ENCODE results near the gene WNT11. TPM values are rescaled to one million over a fixed set of nuclear protein-coding genes. Genes with fewer than 3 reads are reported as not detected.

The WNT11 gene
- total RNA-seq, 2 donors from 2014 or later, result 0.53 to 0.62 TPM

GRCh38 chr11:76193219-76193618, 13.1 kb downstream of the WNT11 start:
- Histone ChIP-seq H3K9ac (ENCODE audit: extremely low read depth, low read length, poor library complexity, severe bottlenecking) (no peak overlapping the region), H3K4me3 (ENCODE audit: low read length) (no peak overlapping the region), H3K27me3 (ENCODE audit: control insufficient read depth, insufficient read depth, low read length, poor library complexity, severe bottlenecking) (no peaks in the 10 kb centered on the region), H3K27ac (ENCODE audit: low read depth, low read length) (no peak overlapping the region), H3K36me3 (ENCODE audit: control insufficient read depth, insufficient read depth, low read length) (no peaks in the 10 kb centered on the region), H3K9me3 (ENCODE audit: control insufficient read depth, low read length) (no peaks in the 10 kb centered on the region), H3K4me1 (ENCODE audit: control insufficient read depth, insufficient read depth, low read length) (no peaks in the 10 kb centered on the region)
- no peak for TF ChIP-seq CTCF (conservative IDR thresholded peaks at IDR 0.05)
- no peaks in the 10 kb centered on the region for H3K4me1 Mint-ChIP-seq
- WGBS, 2 experiments (ENCODE audit: insufficient coverage in 1 of 2, insufficient read length in 1 of 2), result 70 to 87% methylated on average over 5 to 9 of the region's 9 CpGs
- no peaks in the 10 kb centered on the region for H3K9me3 Mint-ChIP-seq
- peaks cover 11% of the 10 kb centered on the region for H3K27me3 Mint-ChIP-seq (ENCODE audit: insufficient read depth)
- no peak overlapping the region for H3K4me3 Mint-ChIP-seq
- peak; percentile 82 for DNase-seq
- H3K27ac Mint-ChIP-seq, result no peak overlapping the region
- no peaks in the 10 kb centered on the region for H3K36me3 Mint-ChIP-seq (ENCODE audit: low read depth)

- TF ChIP-seq CTCF (conservative IDR thresholded peaks at IDR 0.05), result no peak
- Histone ChIP-seq H3K36me3 (ENCODE audit: control insufficient read depth, insufficient read depth, low read length) (no peaks in the 10 kb centered on the region), H3K9ac (ENCODE audit: extremely low read depth, low read length, poor library complexity, severe bottlenecking) (no peak overlapping the region), H3K4me3 (ENCODE audit: low read length) (no peak overlapping the region), H3K27ac (ENCODE audit: low read depth, low read length) (no peak overlapping the region), H3K4me1 (ENCODE audit: control insufficient read depth, insufficient read depth, low read length) (no peaks in the 10 kb centered on the region), H3K9me3 (ENCODE audit: control insufficient read depth, low read length) (no peaks in the 10 kb centered on the region), H3K27me3 (ENCODE audit: control insufficient read depth, insufficient read depth, low read length, poor library complexity, severe bottlenecking) (no peaks in the 10 kb centered on the region)
- Mint-ChIP-seq H3K9me3 (no peaks in the 10 kb centered on the region), H3K4me1 (no peaks in the 10 kb centered on the region), H3K27ac (no peak overlapping the region), H3K4me3 (no peak overlapping the region), H3K27me3 (ENCODE audit: insufficient read depth) (peaks cover 5% of the 10 kb centered on the region), H3K36me3 (ENCODE audit: low read depth) (no peaks in the 10 kb centered on the region)
- DNase-seq, result no peak
- WGBS, 2 experiments (ENCODE audit: insufficient coverage in 1 of 2, insufficient read length in 1 of 2), result 84 to 89% methylated on average over 5 to 7 of the region's 7 CpGs
Measured at GRCh38 chr11:76190376-76190775, 15.9 kb downstream of the WNT11 start.

- Histone ChIP-seq H3K9me3 (ENCODE audit: control insufficient read depth, low read length) (no peaks in the 10 kb centered on the region), H3K36me3 (ENCODE audit: control insufficient read depth, insufficient read depth, low read length) (no peaks in the 10 kb centered on the region), H3K4me1 (ENCODE audit: control insufficient read depth, insufficient read depth, low read length) (no peaks in the 10 kb centered on the region), H3K9ac (ENCODE audit: extremely low read depth, low read length, poor library complexity, severe bottlenecking) (no peak overlapping the region), H3K27ac (ENCODE audit: low read depth, low read length) (no peak overlapping the region), H3K4me3 (ENCODE audit: low read length) (no peak overlapping the region), H3K27me3 (ENCODE audit: control insufficient read depth, insufficient read depth, low read length, poor library complexity, severe bottlenecking) (no peaks in the 10 kb centered on the region)
- TF ChIP-seq CTCF (conservative IDR thresholded peaks at IDR 0.05), result no peak
- H3K9me3 Mint-ChIP-seq, result no peaks in the 10 kb centered on the region
- no peak for DNase-seq
- H3K27me3 Mint-ChIP-seq (ENCODE audit: insufficient read depth), result peaks cover 5% of the 10 kb centered on the region
- H3K4me1 Mint-ChIP-seq, result no peaks in the 10 kb centered on the region
- H3K27ac Mint-ChIP-seq, result no peak overlapping the region
- H3K4me3 Mint-ChIP-seq, result no peak overlapping the region
- no peaks in the 10 kb centered on the region for H3K36me3 Mint-ChIP-seq (ENCODE audit: low read depth)
- 44 to 68% methylated on average over 3 to 6 of the region's 6 CpGs for WGBS, 2 experiments (ENCODE audit: insufficient coverage in 1 of 2, insufficient read length in 1 of 2)
Measured at GRCh38 chr11:76189682-76190081, 16.6 kb downstream of the WNT11 start.

All from endodermal cell (in vitro differentiated cells).